Heart right ventricle (tissue), 16 donors: ENCODE data around the gene FGGY. TPM values are rescaled to one million over a fixed set of nuclear protein-coding genes. Genes with fewer than 3 reads are reported as not detected.

Source experiments
- ATAC-seq, 8 donors: fragments of 200-7000 bp; cut with Tn5 transposase; one replicate each; pipeline ENCODE4 v1.9.1; 2020; ENCODE audit warnings: mild to moderate bottlenecking in 8 of 8, moderate library complexity in 8 of 8, moderate number of reproducible peaks in 1 of 8
- DNase-seq, 2 donors: peaks; one replicate each; pipeline ENCODE4 v3.0.0-alpha.2; 2020
- H3K27ac ChIP-seq, 10 donors: fragments of 200-600 bp; sonication (generic) in 2 of 10; one replicate each; pipeline versions ENCODE4 v1.5.0 to v1.8.0; 2020 to 2022; ENCODE audit warnings: mild to moderate bottlenecking in 3 of 10
- H3K27me3 ChIP-seq, 7 donors: fragments of 200-600 bp; one replicate each; pipeline ENCODE4 v1.8.0; 2021 to 2022; ENCODE audit warnings: mild to moderate bottlenecking in 2 of 7
- H3K36me3 ChIP-seq, 9 donors: fragments of 200-600 bp; sonication (generic) in 1 of 9; one replicate each; pipeline versions ENCODE4 v1.5.0 to v1.8.0; 2020 to 2022; ENCODE audit warnings: mild to moderate bottlenecking in 2 of 9
- H3K4me1 ChIP-seq, 9 donors: fragments of 200-600 bp; sonication (generic) in 1 of 9; one replicate each; pipeline versions ENCODE4 v1.5.0 to v1.8.0; 2020 to 2022; ENCODE audit warnings: mild to moderate bottlenecking in 4 of 9
- H3K4me3 ChIP-seq, 10 donors: fragments of 200-600 bp; sonication (generic) in 2 of 10; one replicate each; pipeline versions ENCODE4 v1.5.0 to v1.8.0; 2020 to 2022; ENCODE audit warnings: mild to moderate bottlenecking in 7 of 10, moderate library complexity in 2 of 10
- H3K9me3 ChIP-seq, 11 donors: fragments of 200-600 bp in 10 of 11; sonication (generic) in 2 of 11; one replicate each; pipeline versions ENCODE4 v1.5.0 to v1.8.0; 2013 to 2022; ENCODE audit warnings: mild to moderate bottlenecking in 2 of 11, control low read depth in 1 of 11, moderate library complexity in 1 of 11
- CTCF ChIP-seq, 9 donors: fragments of 200-600 bp; sonication (generic) in 2 of 9; IDR thresholded peaks; one replicate each; pipeline versions ENCODE4 v1.5.0 to v1.8.0; 2021 to 2022; ENCODE audit warnings: antibody characterized with exemption in 9 of 9, mild to moderate bottlenecking in 5 of 9, moderate library complexity in 1 of 9
- WGBS, 2 donors: extraction: QIAGEN DNeasy Blood & Tissue Kit; methylation state at CpG; one replicate each; pipeline ENCODE4 v1.1.7; 2013; ENCODE audit warnings: inconsistent platforms in 1 of 2; 5-methylcytosine and 5-hydroxymethylcytosine counted together
- intact Hi-C, 10 donors: fragments of 100-400 bp; cut with DNase I; formaldehyde crosslinking; loops; one replicate each; pipeline versions ENCODE4 v1.11.1 to v1.14.2; 2022
- polyA plus RNA-seq, 2 donors: library from polyadenylated mRNA; stranded (reverse); fragments of 200-250 nt; gene quantifications; one replicate each; pipeline ENCODE4 v1.2.3, GENCODE V29; 2013
- total RNA-seq, 10 donors: library from RNA; stranded (reverse); fragmentation: NEBNext Ultra II Directional in 3 of 10; extraction: Animal tissue kit (Norgen Biotek cat#: 25700) in 3 of 10; gene quantifications; one replicate each; pipeline versions ENCODE4 v1.2.1 to v1.2.4, GENCODE V29; 2021 to 2023
- donor health status: Arrhythmogenic right ventricular cardiomyopathy.
- donor health status: ischemic (EF 13 %, LVEDD 7.1; RV severe dilation, severe dysfunction).
- donor health status: healthy with polysubstance abuse.
- donor health status: DM: no; HTN: yes; CAD: no.
- donor health status: DM: no; HTN: no; CAD: no.
- donor health status: ischemic (EF 25% LVEDD 6.9; RV normal size, moderate dysfunction).
- donor health status: ischemic (EF 25% LVEDD 5.7; RV mildly dilated, moderate dysfunction).
- donor health status: healthy.
- donor health status: DM: yes; HTN: yes; CAD: no.
- donor health status: Ischemic cardiomyopathy.
- donor health status: ischemic (EF 35%, LVEDD 5.7; RV mildly dilated, moderate dysfunction).
- donor health status: nonischemic (EF 11% LVEDD 7.7; RV severe dilation, severe dysfunction).
- donor health status: DM: yes; HTN: yes; CAD: no.
- donor health status: PGD.
- donor health status: ischemic (EF 29% LVEDD 5.4; RV normal size, mild dysfunction).
- donor health status: nonischemic (EF 23%, LVEDD 6.1; RV moderate dilation, normal function).

Gene FGGY
- total and polyA plus RNA-seq, 12 donors, result 3.1 to 51.8 (median 34.7) TPM

GRCh38 chr1:59751801-59752200, 454.9 kb downstream of the FGGY start:
- intact Hi-C loops, result loop anchor here in 5 of 10 donors (10.0 kb wide), 6 partner anchors 47 to 1237 kb away; partner anchors contain the start of gene FGGY (in 1 of the 5)
- DNase-seq, result no peak
- H3K27ac ChIP-seq, result no peak overlapping the region
- H3K36me3 ChIP-seq, result no peaks in the 10 kb centered on the region
- no peak for ATAC-seq
- H3K4me1 ChIP-seq, result peaks cover 0 to 31% (median 0%) of the 10 kb centered on the region in 9 donors
- no peak overlapping the region for H3K4me3 ChIP-seq
- 93 to 97% methylated on average over 2 of the region's 2 CpGs for WGBS, 2 donors
- TF ChIP-seq CTCF (IDR thresholded peaks at IDR 0.05), result no peak
- no peaks in the 10 kb centered on the region for H3K9me3 ChIP-seq
- no peaks in the 10 kb centered on the region for H3K27me3 ChIP-seq

GRCh38 chr1:59752556-59753414, 455.9 kb downstream of the FGGY start:
- Histone ChIP-seq H3K4me3 (no peak overlapping the region), H3K4me1 (peaks cover 0 to 26% (median 0%) of the 10 kb centered on the region in 9 donors), H3K27me3 (no peaks in the 10 kb centered on the region), H3K27ac (no peak overlapping the region), H3K36me3 (no peaks in the 10 kb centered on the region), H3K9me3 (no peaks in the 10 kb centered on the region)
- DNase-seq, result no peak
- intact Hi-C loops, result loop anchor here in 5 of 10 donors (10.0 kb wide), 6 partner anchors 48 to 1238 kb away; partner anchors contain the start of gene FGGY (in 1 of the 5)
- no peak for TF ChIP-seq CTCF (IDR thresholded peaks at IDR 0.05)
- peak in 2 of 8 donors; percentile 41 to 43 for ATAC-seq
- WGBS, 2 donors, result 65 to 73% methylated on average over 5 of the region's 5 CpGs

GRCh38 chr1:59755069-59755685, 458.3 kb downstream of the FGGY start:
- no peak for ATAC-seq
- Histone ChIP-seq H3K4me1 (peaks cover 0 to 37% (median 7%) of the 10 kb centered on the region in 9 donors), H3K27me3 (no peaks in the 10 kb centered on the region), H3K9me3 (no peaks in the 10 kb centered on the region), H3K27ac (no peak overlapping the region), H3K4me3 (no peak overlapping the region), H3K36me3 (no peaks in the 10 kb centered on the region)
- intact Hi-C loops, result loop anchor here (5.0 to 10.0 kb wide), 15 partner anchors 38 to 1243 kb away; partner anchors contain the start of genes FGGY (in 3 of the 10) and JUN (in 1 of the 10)
- WGBS, 2 donors, result 92 to 94% methylated on average over 9 of the region's 9 CpGs
- no peak for TF ChIP-seq CTCF (IDR thresholded peaks at IDR 0.05)
- no peak for DNase-seq

- TF ChIP-seq CTCF (IDR thresholded peaks at IDR 0.05), result no peak
- 69 to 79% methylated on average over 4 of the region's 4 CpGs for WGBS, 2 donors
Measured at GRCh38 chr1:59757197-59757747, 460.4 kb downstream of the FGGY start.

More at GRCh38 chr1:59757197-59757747, 460.4 kb downstream of the FGGY start:
- Histone ChIP-seq H3K27me3 (no peaks in the 10 kb centered on the region), H3K4me1 (peaks cover 0 to 25% (median 7%) of the 10 kb centered on the region in 9 donors), H3K4me3 (no peak overlapping the region), H3K36me3 (no peaks in the 10 kb centered on the region), H3K27ac (no peak overlapping the region), H3K9me3 (no peaks in the 10 kb centered on the region)
- ATAC-seq (no peak), DNase-seq (no peak)
- intact Hi-C loops, result loop anchor here (5.0 to 10.0 kb wide), 15 partner anchors 40 to 1245 kb away; partner anchors contain the start of genes FGGY (in 3 of the 10) and JUN (in 1 of the 10)
